Kidney (tissue), 14 donors: ENCODE measurements around the gene ZNF436. TPM values are rescaled to one million over a fixed set of nuclear protein-coding genes. Genes with fewer than 3 reads are reported as not detected.
"Not testable (repeated sequence)": the region's sequence is repeated elsewhere in the genome, so short reads cannot be mapped to it uniquely, and the experiment has no call there.

Experiments
- DNase-seq, 5 donors: peaks; one replicate each; pipeline ENCODE4 v3.0.0-alpha.2; 2013 to 2020
- FAIRE-seq: peaks from 2 replicates; lab custom pipeline; 2012; peaks lifted over from hg19 to GRCh38; lab: Jason Lieb, UNC
- H3K27ac ChIP-seq, 2 donors: one replicate each; pipeline ENCODE4 v1.7.0; 2013; ENCODE audit warnings: low read depth in 2 of 2, low read length in 2 of 2, inconsistent platforms in 1 of 2
- H3K27me3 ChIP-seq: one replicate; pipeline ENCODE4 v1.7.1; 2013; ENCODE audit warnings: low read length, inconsistent platforms; ENCODE audit not compliant: control insufficient read depth, insufficient read depth
- H3K36me3 ChIP-seq, 3 donors: one replicate each; pipeline versions ENCODE4 v1.7.0 to v1.7.1; 2013; ENCODE audit warnings: low read length in 3 of 3, control low read depth in 1 of 3, inconsistent platforms in 1 of 3; ENCODE audit not compliant: insufficient read depth in 3 of 3, control insufficient read depth in 2 of 3
- H3K4me1 ChIP-seq, 3 donors: one replicate each; pipeline versions ENCODE4 v1.7.0 to v1.7.1; 2013; ENCODE audit warnings: low read length in 3 of 3, inconsistent platforms in 1 of 3, low read depth in 1 of 3; ENCODE audit not compliant: control insufficient read depth in 2 of 3, insufficient read depth in 2 of 3
- H3K4me3 ChIP-seq, 3 donors: one replicate each; pipeline versions ENCODE4 v1.7.0 to v1.8.1; 2013; ENCODE audit warnings: low read length in 3 of 3, control low read depth in 1 of 3, inconsistent platforms in 1 of 3
- H3K9ac ChIP-seq, 3 donors: one replicate each; pipeline versions ENCODE4 v1.7.0 to v1.7.1; 2013; ENCODE audit warnings: low read length in 3 of 3, control low read depth in 1 of 3, inconsistent platforms in 1 of 3
- H3K9me3 ChIP-seq, 3 donors: one replicate each; pipeline versions ENCODE4 v1.7.0 to v1.7.1; 2013; ENCODE audit warnings: low read length in 3 of 3, control low read depth in 1 of 3, inconsistent platforms in 1 of 3; ENCODE audit not compliant: control insufficient read depth in 2 of 3, insufficient read depth in 1 of 3
- intact Hi-C: fragments of 100-400 bp; cut with DNase I; formaldehyde crosslinking; loops from one replicate; pipeline ENCODE4 v1.11.1; 2022
- polyA plus RNA-seq: library from polyadenylated mRNA; stranded (reverse); fragments of 350-450 nt; fragmentation: Illumina TruSeq; extraction: RNeasy Lipid Tissue Mini Kit (QIAGEN cat#74804); gene quantifications from one replicate; pipeline ENCODE4 v1.2.3, GENCODE V29; 2014; ENCODE audit warnings: low read depth, low replicate concordance; ENCODE audit not compliant: insufficient read depth
- total RNA-seq: library from RNA; stranded (reverse); fragmentation: NEBNext Ultra II Directional; extraction: Animal tissue kit (Norgen Biotek cat#: 25700); gene quantifications from one replicate; pipeline ENCODE4 v1.2.1, GENCODE V29; 2021
- TF ChIP-seq, protein P1 (sequence below): IDR thresholded peaks from 3 replicates; pipeline ENCODE4 v1.5.1; 2012; ENCODE audit warnings: mild to moderate bottlenecking, moderate library complexity, borderline replicate concordance; ENCODE audit not compliant: insufficient read depth; ENCODE audit errors: extremely low read depth
- donor health status: control.
- donor health status: control.
- donor health status: control.
- donor health status: control.
- donor health status: control.
- donor health status: DM: yes; HTN: yes; CAD: no.
- donor health status: Normal renal cell carcinoma (clear cell type).

Gene ZNF436
- total and polyA plus RNA-seq, 2 donors from 2014 or later: 4.6 to 19.8 TPM

DNA sequence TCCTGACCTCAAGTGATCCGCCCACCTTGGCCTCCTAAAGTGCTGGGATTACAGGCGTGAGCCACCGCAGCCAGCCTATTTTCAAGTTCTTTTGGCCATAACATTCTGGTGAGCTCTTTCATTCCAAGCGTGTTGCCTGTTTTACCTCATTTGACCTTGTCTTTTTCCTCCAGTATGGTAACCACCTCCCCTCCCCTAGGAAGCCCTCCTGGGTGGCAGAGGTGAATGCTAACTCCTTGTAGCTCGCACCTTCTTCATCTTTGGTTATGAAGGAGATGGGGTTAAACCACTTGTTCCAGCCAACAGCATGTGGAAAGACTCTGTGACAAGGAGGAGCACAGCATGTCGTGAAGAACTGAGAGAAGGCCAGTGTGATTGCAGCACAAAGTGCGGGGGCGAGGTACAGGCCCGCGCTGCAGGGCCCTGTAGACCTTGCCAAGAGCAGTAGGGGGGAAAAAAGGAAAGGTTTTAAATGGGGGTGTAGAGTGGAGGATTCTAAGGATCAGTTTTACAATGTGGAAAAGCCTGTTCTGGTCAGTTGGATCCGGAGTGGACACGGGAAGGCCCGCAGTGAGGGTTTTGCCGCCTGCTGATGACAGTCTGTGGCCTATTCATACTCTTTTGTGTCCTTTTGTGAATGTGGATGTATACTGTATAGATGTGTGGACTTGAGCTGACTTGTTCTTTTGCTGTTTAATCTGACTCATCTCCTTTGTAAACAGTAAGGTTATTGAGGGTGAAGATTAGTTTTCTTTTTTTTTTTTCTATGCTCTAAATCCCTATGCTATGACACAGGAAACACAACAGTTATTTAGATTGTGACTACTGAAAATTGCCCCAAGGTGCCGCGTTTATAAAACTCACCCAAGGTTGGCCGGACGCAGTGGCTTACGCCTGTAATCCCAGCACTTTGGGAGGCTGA, 7.5 kb upstream of the ZNF436 start:
- no peak overlapping the region for H3K4me3 ChIP-seq
- no peak for FAIRE-seq
- H3K9me3 ChIP-seq: no peaks in the 10 kb centered on the region
- H3K27me3 ChIP-seq: no peaks in the 10 kb centered on the region
- intact Hi-C loops: no loop called here
- peak overlapping the region; percentile 63 to 87 for H3K27ac ChIP-seq
- TF ChIP-seq, protein P1, sequence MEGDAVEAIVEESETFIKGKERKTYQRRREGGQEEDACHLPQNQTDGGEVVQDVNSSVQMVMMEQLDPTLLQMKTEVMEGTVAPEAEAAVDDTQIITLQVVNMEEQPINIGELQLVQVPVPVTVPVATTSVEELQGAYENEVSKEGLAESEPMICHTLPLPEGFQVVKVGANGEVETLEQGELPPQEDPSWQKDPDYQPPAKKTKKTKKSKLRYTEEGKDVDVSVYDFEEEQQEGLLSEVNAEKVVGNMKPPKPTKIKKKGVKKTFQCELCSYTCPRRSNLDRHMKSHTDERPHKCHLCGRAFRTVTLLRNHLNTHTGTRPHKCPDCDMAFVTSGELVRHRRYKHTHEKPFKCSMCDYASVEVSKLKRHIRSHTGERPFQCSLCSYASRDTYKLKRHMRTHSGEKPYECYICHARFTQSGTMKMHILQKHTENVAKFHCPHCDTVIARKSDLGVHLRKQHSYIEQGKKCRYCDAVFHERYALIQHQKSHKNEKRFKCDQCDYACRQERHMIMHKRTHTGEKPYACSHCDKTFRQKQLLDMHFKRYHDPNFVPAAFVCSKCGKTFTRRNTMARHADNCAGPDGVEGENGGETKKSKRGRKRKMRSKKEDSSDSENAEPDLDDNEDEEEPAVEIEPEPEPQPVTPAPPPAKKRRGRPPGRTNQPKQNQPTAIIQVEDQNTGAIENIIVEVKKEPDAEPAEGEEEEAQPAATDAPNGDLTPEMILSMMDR: no peak
- H3K4me1 ChIP-seq: peaks cover 0 to 7% (median 5%) of the 10 kb centered on the region in 3 donors
- H3K36me3 ChIP-seq: peaks cover 0 to 8% (median 0%) of the 10 kb centered on the region in 3 donors
- DNase-seq: peak in 2 of 5 donors; percentile 32 to 86
- H3K9ac ChIP-seq: peak overlapping the region in 1 of 3 donors; percentile 15

DNA sequence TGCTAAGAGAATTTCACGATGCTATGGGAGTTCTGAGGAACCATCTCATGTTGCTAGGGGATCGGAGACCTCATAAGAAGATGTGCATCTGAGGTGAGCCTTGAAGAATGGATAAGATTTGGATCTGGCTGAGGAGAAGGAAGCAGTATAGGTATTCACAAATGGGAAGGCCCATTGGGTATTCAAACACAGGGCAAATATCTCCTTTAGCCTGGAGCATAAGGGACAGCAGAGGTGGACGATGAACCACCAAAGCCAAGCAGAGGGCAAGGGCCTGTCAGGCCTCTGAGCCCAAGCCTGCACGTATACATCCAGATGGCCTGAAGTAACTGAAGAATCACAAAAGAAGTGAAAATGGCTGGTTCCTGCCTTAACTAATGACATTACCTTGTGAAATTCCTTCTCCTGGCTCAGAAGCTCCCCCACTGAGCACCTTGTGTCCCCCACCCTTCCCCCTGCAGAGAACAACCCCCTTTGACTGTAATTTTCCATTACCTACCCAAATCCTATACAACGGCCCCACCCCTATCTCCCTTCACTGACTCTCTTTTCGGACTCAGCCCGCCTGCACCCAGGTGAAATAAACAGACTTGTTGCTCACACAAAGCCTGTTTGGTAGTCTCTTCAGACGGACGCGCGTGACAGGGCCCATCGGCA, 4.6 kb upstream of the ZNF436 start:
- FAIRE-seq, intact Hi-C loops: not testable (repeated sequence)

DNA sequence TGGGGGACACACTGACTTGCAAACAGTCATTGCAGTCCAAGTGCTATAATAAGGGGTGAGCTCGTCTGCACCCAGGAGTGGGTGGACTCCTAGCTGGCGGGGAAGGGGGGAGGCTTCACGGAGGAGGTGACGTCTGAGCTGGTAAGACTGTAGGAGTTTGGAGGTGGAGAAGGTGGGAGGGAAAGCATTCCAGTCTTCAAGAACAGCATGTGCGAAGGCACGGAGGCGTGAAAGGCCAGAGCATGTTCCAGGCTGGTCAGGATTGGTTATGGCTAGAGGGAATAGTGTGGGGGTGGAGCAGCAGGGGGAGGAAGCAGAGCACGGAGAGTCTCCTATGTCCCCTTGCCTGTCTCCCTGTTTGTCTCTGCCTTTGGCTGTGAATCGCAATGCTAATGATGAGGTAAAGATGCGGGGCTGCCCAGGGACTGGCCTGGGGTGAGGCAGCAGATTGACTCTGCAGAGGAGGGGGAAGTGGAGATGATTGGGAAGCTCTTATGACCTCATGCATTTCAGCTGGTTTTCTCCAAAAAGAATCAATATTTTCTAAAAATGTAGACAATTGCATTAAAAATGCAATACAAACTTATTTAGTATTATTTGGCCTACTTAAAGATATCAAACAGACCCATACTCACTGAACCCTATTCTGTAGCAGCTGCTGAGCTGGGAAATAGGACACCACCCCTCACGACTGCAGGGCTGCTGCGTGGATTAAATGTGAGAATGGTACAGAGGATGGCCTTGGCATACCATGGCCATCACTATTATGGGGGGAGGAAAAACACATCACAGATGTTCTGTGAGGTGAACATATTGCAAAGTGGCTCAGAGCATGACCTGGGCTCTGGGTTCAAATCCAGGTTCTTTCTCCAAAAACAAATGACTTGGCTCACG, 2.6 kb upstream of the ZNF436 start:
- Histone ChIP-seq H3K36me3 (peaks cover 0 to 10% (median 0%) of the 10 kb centered on the region in 3 donors), H3K27me3 (no peaks in the 10 kb centered on the region), H3K9ac (peak overlapping the region in 1 of 3 donors; percentile 26), H3K4me1 (peaks cover 12 to 29% (median 27%) of the 10 kb centered on the region in 3 donors), H3K27ac (peak overlapping the region in 1 of 2 donors; percentile 29), H3K9me3 (no peaks in the 10 kb centered on the region), H3K4me3 (no peak overlapping the region)
- DNase-seq: peak; percentile 48 to 73 (median 65)
- intact Hi-C loops: no loop called here
- FAIRE-seq: no peak
- TF ChIP-seq, protein P1: no peak

More for the DNA sequence above, 4.6 kb upstream of the ZNF436 start:
- not testable (repeated sequence) for H3K27me3 ChIP-seq, H3K9ac ChIP-seq, DNase-seq, H3K9me3 ChIP-seq, H3K4me3 ChIP-seq, H3K27ac ChIP-seq
- Histone ChIP-seq H3K36me3 (peaks cover 0 to 12% (median 0%) of the 10 kb centered on the region in 3 donors), H3K4me1 (peaks cover 12 to 27% (median 26%) of the 10 kb centered on the region in 3 donors)
